Natural killer cell (primary cell): ENCODE measurements around the gene ANGPTL2. TPM values are rescaled to one million over a fixed set of nuclear protein-coding genes. Genes with fewer than 3 reads are reported as not detected.
A peak's percentile ranks its signal among the peaks of the same experiment; 100 is the strongest.

Source experiments
- ATAC-seq, 3 donors: fragments of 150-1000 bp in 2 of 3; fragments of 200-7000 bp in 1 of 3; cut with Tn5 transposase; 1 replicate in 1 of 3; 2 replicates in 2 of 3; pipeline ENCODE4 v1.10.0; 2021; ENCODE audit warnings: mild to moderate bottlenecking in 2 of 3, moderate library complexity in 2 of 3
- DNase-seq, 2 donors: peaks; one replicate each; pipeline versions ENCODE4 v3.0.0 to v3.0.0-alpha.2; 2013 to 2021; ENCODE audit warnings: mixed read lengths in 1 of 2
- H3K27ac ChIP-seq: one replicate; pipeline ENCODE4 v1.5.1; 2013; ENCODE audit warnings: mild to moderate bottlenecking, low read length
- H3K27me3 ChIP-seq: one replicate; pipeline ENCODE4 v1.6.1; 2013; ENCODE audit warnings: low read length; ENCODE audit not compliant: control insufficient read depth, insufficient read depth
- H3K36me3 ChIP-seq: one replicate; pipeline ENCODE4 v1.6.1; 2013; ENCODE audit warnings: low read length; ENCODE audit not compliant: control insufficient read depth, insufficient read depth
- H3K4me1 ChIP-seq: one replicate; pipeline ENCODE4 v1.6.1; 2013; ENCODE audit warnings: low read length; ENCODE audit not compliant: control insufficient read depth, insufficient read depth
- H3K4me3 ChIP-seq: one replicate; pipeline ENCODE4 v1.5.1; 2013; ENCODE audit warnings: low read length
- H3K9me3 ChIP-seq: one replicate; pipeline ENCODE4 v1.6.1; 2013; ENCODE audit warnings: low read length; ENCODE audit not compliant: control insufficient read depth, insufficient read depth
- H3K27ac Mint-ChIP-seq, 2 donors: one replicate each; pipeline ENCODE4 v1.8.0; 2022; ENCODE audit warnings: mild to moderate bottlenecking in 2 of 2, mixed read lengths in 2 of 2, moderate library complexity in 1 of 2
- H3K27me3 Mint-ChIP-seq, 2 donors: one replicate each; pipeline ENCODE4 v1.8.0; 2022; ENCODE audit warnings: low read depth in 2 of 2, mixed read lengths in 2 of 2
- H3K36me3 Mint-ChIP-seq: one replicate; pipeline ENCODE4 v1.8.0; 2022; ENCODE audit warnings: mixed read lengths
- H3K4me1 Mint-ChIP-seq, 2 donors: one replicate each; pipeline ENCODE4 v1.8.0; 2022; ENCODE audit warnings: mixed read lengths in 2 of 2
- H3K4me3 Mint-ChIP-seq: one replicate; pipeline ENCODE4 v1.8.0; 2022; ENCODE audit warnings: mild to moderate bottlenecking, moderate library complexity, mixed read lengths
- H3K9me3 Mint-ChIP-seq, 2 donors: one replicate each; pipeline ENCODE4 v1.8.0; 2022; ENCODE audit warnings: mixed read lengths in 2 of 2
- CTCF ChIP-seq: fragments of 200-600 bp; IDR thresholded peaks from one replicate; pipeline ENCODE4 v1.8.0; 2022; ENCODE audit warnings: antibody characterized with exemption
- WGBS: methylation state at CpG from one replicate; pipeline ENCODE4 v1.1.7; 2013; ENCODE audit warnings: missing lambda C conversion rate; ENCODE audit not compliant: insufficient coverage; 5-methylcytosine and 5-hydroxymethylcytosine counted together
- intact Hi-C: fragments of 100-400 bp; cut with micrococcal nuclease; formaldehyde crosslinking; loops from one replicate; pipeline ENCODE4 v1.14.2; 2022
- total RNA-seq, 4 donors: library from RNA; stranded (reverse); fragments of 120-200 nt in 1 of 4; gene quantifications; one replicate each; pipeline versions ENCODE4 v1.2.3 to v1.2.4, GENCODE V29; 2013 to 2022

ANGPTL2 gene
- total RNA-seq, 3 donors from 2014 or later (not counting 1 experiment from before 2014, with no cell fraction given), result not detected

- H3K36me3 Mint-ChIP-seq, result no peaks in the 10 kb centered on the region
- H3K27me3 ChIP-seq, result no peaks in the 10 kb centered on the region
- H3K9me3 ChIP-seq, result no peaks in the 10 kb centered on the region
- peaks cover 4 to 7% of the 10 kb centered on the region in 2 donors for H3K4me1 Mint-ChIP-seq
- no peaks in the 10 kb centered on the region for H3K9me3 Mint-ChIP-seq
- H3K27ac ChIP-seq, result no peak overlapping the region
- no peak overlapping the region for H3K4me3 ChIP-seq
- no peaks in the 10 kb centered on the region for H3K27me3 Mint-ChIP-seq
- DNase-seq (peak in 1 of 2 donors; percentile 8), ATAC-seq (peak in 2 of 3 donors; percentile 83 to 89)
- no peak overlapping the region for H3K4me3 Mint-ChIP-seq
- H3K36me3 ChIP-seq, result no peaks in the 10 kb centered on the region
- WGBS, result 36% methylated on average over 11 of the region's 11 CpGs
- intact Hi-C loops, result no loop called here
- no peak overlapping the region for H3K27ac Mint-ChIP-seq
- no peak for TF ChIP-seq CTCF
- peaks cover 5% of the 10 kb centered on the region for H3K4me1 ChIP-seq
Observed at GRCh38 chr9:127092041-127092608, 30.3 kb downstream of the ANGPTL2 start.

GRCh38 chr9:127091526-127091925, 30.9 kb downstream of the ANGPTL2 start:
- Histone ChIP-seq H3K4me3 (no peak overlapping the region), H3K27me3 (no peaks in the 10 kb centered on the region), H3K36me3 (no peaks in the 10 kb centered on the region), H3K4me1 (peaks cover 5% of the 10 kb centered on the region), H3K9me3 (no peaks in the 10 kb centered on the region), H3K27ac (no peak overlapping the region)
- H3K27me3 Mint-ChIP-seq, result no peaks in the 10 kb centered on the region
- H3K9me3 Mint-ChIP-seq, result no peaks in the 10 kb centered on the region
- ATAC-seq (no peak), DNase-seq (no peak)
- 92% methylated on average over 13 of the region's 13 CpGs for WGBS
- H3K36me3 Mint-ChIP-seq, result no peaks in the 10 kb centered on the region
- no peak overlapping the region for H3K27ac Mint-ChIP-seq
- H3K4me1 Mint-ChIP-seq, result peaks cover 4 to 7% of the 10 kb centered on the region in 2 donors
- intact Hi-C loops, result no loop called here
- TF ChIP-seq CTCF, result no peak
- no peak overlapping the region for H3K4me3 Mint-ChIP-seq

- WGBS, result 86% methylated on average over 6 of the region's 6 CpGs
- no peak for DNase-seq
- Mint-ChIP-seq H3K4me3 (no peak overlapping the region), H3K27me3 (no peaks in the 10 kb centered on the region), H3K27ac (no peak overlapping the region), H3K36me3 (no peaks in the 10 kb centered on the region), H3K9me3 (no peaks in the 10 kb centered on the region), H3K4me1 (peaks cover 4 to 7% of the 10 kb centered on the region in 2 donors)
- Histone ChIP-seq H3K36me3 (no peaks in the 10 kb centered on the region), H3K27me3 (no peaks in the 10 kb centered on the region), H3K4me1 (peaks cover 5% of the 10 kb centered on the region), H3K4me3 (no peak overlapping the region), H3K9me3 (no peaks in the 10 kb centered on the region), H3K27ac (no peak overlapping the region)
- no peak for ATAC-seq
- intact Hi-C loops, result no loop called here
- TF ChIP-seq CTCF, result no peak
Observed at GRCh38 chr9:127090341-127090985, 32.0 kb downstream of the ANGPTL2 start.
